Glutamatergic neuron (in vitro differentiated cells): Measurements from ENCODE around the gene COBLL1. TPM values are rescaled to one million over a fixed set of nuclear protein-coding genes. Genes with fewer than 3 reads are reported as not detected.
"Not testable (repeated sequence)": the region's sequence is repeated elsewhere in the genome, so short reads cannot be mapped to it uniquely, and the experiment has no call there.

Experiments
- DNase-seq: peaks from one replicate; pipeline ENCODE4 v3.0.0; 2022
- H3K27ac Mint-ChIP-seq: one replicate; pipeline ENCODE4 v1.8.0; 2020; ENCODE audit warnings: mild to moderate bottlenecking, mixed read lengths, inconsistent platforms; ENCODE audit not compliant: unreplicated experiment
- H3K27me3 Mint-ChIP-seq: one replicate; pipeline ENCODE4 v1.8.0; 2020; ENCODE audit warnings: mild to moderate bottlenecking, moderate library complexity, mixed read lengths, inconsistent platforms; ENCODE audit not compliant: unreplicated experiment
- H3K36me3 Mint-ChIP-seq: one replicate; pipeline ENCODE4 v1.8.0; 2020; ENCODE audit warnings: mild to moderate bottlenecking, mixed read lengths, inconsistent platforms; ENCODE audit not compliant: unreplicated experiment
- H3K4me1 Mint-ChIP-seq: one replicate; pipeline ENCODE4 v1.8.0; 2020; ENCODE audit warnings: mild to moderate bottlenecking, low read depth, mixed read lengths, inconsistent platforms; ENCODE audit not compliant: unreplicated experiment
- H3K4me3 Mint-ChIP-seq: one replicate; pipeline ENCODE4 v1.8.0; 2020; ENCODE audit warnings: mild to moderate bottlenecking, mixed read lengths, inconsistent platforms; ENCODE audit not compliant: unreplicated experiment
- H3K9me3 Mint-ChIP-seq: one replicate; pipeline ENCODE4 v1.8.0; 2020; ENCODE audit warnings: mild to moderate bottlenecking, moderate library complexity, mixed read lengths, inconsistent platforms; ENCODE audit not compliant: unreplicated experiment
- total RNA-seq: library from RNA; stranded (reverse); fragmentation: NEBNext Ultra II Directional; extraction: Animal tissue kit (Norgen Biotek cat#: 25700); gene quantifications from one replicate; pipeline ENCODE4 v1.2.1, GENCODE V29; 2021; ENCODE audit not compliant: unreplicated experiment
- TF ChIP-seq, protein P1 (sequence below): fragments of 200-600 bp; sonication (generic); IDR thresholded peaks from one replicate; pipeline ENCODE4 v1.5.0; 2021; ENCODE audit not compliant: partially characterized antibody, unreplicated experiment

COBLL1 gene
- total RNA-seq, 1 donor from 2014 or later, result 0.91 TPM

DNA sequence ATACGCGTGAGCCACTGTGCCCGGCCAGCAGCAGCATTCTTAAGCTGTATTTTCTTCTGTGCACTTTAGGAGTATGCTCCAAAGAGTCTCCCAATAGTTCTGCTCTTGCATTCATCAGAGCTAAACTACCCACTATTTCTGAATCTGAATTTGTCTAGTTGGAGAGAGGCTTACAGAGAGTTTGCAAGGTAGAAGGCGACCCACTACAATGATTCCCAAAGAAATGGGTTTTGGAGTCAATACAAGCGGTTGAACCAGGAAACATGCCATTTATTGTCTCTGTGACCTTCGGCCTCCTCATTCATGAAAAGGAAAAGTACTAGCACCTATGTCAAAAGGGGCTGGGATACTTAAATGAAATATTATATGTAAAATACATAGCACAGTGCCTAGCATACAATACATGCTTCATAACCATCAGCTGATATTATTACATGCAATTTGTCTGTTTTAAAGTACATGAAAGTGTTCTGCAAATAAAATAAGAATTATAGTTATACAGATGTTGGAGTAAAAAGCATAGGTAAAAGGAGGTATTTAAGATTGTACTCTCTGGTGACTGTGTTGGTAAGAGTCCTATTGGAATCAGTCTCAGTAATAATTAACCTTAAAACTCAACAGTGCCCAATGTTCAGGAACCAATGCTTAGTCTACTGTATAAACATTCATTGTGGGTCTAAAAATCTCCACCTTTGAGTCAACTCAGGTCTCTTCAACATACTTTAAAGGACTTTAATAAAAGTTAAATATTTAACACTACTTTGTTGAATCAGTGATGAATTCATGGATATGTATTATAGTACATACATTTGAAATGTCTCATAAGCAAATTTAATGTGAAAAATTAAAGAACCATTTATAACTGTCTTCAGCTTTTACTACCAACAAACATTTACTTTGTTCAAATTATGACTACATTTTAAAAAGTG, 130.5 kb downstream of the COBLL1 start:
- Mint-ChIP-seq H3K9me3 (no peaks in the 10 kb centered on the region), H3K4me1 (no peaks in the 10 kb centered on the region), H3K27ac (no peak overlapping the region), H3K4me3 (no peak overlapping the region), H3K27me3 (no peaks in the 10 kb centered on the region), H3K36me3 (no peaks in the 10 kb centered on the region)
- DNase-seq, result no peak
- TF ChIP-seq, protein P1, sequence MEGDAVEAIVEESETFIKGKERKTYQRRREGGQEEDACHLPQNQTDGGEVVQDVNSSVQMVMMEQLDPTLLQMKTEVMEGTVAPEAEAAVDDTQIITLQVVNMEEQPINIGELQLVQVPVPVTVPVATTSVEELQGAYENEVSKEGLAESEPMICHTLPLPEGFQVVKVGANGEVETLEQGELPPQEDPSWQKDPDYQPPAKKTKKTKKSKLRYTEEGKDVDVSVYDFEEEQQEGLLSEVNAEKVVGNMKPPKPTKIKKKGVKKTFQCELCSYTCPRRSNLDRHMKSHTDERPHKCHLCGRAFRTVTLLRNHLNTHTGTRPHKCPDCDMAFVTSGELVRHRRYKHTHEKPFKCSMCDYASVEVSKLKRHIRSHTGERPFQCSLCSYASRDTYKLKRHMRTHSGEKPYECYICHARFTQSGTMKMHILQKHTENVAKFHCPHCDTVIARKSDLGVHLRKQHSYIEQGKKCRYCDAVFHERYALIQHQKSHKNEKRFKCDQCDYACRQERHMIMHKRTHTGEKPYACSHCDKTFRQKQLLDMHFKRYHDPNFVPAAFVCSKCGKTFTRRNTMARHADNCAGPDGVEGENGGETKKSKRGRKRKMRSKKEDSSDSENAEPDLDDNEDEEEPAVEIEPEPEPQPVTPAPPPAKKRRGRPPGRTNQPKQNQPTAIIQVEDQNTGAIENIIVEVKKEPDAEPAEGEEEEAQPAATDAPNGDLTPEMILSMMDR, result no peak

DNA sequence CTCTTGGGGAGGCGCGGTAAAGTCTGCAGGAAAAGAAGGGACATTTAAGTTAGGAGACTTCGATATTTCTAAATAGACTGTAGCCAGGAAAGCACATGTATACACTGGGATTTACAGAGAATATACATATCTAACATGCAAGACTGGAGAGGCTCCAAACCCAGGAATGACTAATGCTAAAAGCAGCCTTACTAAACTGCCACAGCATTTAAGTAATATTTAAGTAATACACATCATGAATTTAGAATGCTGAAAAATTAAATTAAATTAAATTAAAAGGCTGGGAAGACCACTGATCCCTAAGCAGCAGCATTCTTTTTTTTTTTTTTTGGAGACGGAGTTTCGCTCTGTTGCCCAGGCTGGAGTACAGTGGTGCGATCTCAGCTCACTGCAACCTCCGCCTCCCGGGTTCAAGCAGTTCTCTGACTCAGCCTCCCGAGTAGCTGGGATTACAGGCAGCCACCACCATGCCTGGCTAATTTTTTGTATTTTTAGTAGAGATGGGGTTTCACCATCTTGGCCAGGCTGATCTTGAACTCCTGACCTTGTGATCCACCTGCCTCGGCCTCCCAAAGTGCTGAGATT, 131.3 kb downstream of the COBLL1 start:
- H3K9me3 Mint-ChIP-seq, H3K4me3 Mint-ChIP-seq, H3K27ac Mint-ChIP-seq, DNase-seq, H3K27me3 Mint-ChIP-seq, H3K4me1 Mint-ChIP-seq, H3K36me3 Mint-ChIP-seq: not testable (repeated sequence)

DNA sequence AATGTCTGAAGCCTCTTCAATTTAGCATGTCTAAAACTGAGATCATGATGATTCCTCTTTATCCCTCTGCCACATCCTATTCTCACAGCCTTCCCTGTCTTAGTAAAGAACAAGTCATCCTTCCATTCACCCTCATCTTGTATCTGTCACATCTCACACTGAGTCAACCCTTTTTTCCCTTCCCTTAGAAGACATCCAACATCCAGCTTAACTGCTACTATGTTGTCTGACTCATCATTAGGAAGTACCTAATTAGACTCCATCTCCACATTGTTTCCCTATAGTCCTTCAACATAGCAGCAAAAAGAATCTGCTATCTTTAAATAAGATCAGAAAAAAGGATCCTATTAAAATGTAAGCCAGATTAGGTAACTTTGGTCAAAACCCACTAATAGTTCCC, 135.1 kb downstream of the COBLL1 start:
- H3K9me3 Mint-ChIP-seq, result no peaks in the 10 kb centered on the region
- H3K27ac Mint-ChIP-seq, result no peak overlapping the region
- TF ChIP-seq, protein P1, result no peak
- no peak for DNase-seq
- no peaks in the 10 kb centered on the region for H3K27me3 Mint-ChIP-seq
- H3K4me3 Mint-ChIP-seq, result no peak overlapping the region
- H3K36me3 Mint-ChIP-seq, result no peaks in the 10 kb centered on the region
- no peaks in the 10 kb centered on the region for H3K4me1 Mint-ChIP-seq

DNA sequence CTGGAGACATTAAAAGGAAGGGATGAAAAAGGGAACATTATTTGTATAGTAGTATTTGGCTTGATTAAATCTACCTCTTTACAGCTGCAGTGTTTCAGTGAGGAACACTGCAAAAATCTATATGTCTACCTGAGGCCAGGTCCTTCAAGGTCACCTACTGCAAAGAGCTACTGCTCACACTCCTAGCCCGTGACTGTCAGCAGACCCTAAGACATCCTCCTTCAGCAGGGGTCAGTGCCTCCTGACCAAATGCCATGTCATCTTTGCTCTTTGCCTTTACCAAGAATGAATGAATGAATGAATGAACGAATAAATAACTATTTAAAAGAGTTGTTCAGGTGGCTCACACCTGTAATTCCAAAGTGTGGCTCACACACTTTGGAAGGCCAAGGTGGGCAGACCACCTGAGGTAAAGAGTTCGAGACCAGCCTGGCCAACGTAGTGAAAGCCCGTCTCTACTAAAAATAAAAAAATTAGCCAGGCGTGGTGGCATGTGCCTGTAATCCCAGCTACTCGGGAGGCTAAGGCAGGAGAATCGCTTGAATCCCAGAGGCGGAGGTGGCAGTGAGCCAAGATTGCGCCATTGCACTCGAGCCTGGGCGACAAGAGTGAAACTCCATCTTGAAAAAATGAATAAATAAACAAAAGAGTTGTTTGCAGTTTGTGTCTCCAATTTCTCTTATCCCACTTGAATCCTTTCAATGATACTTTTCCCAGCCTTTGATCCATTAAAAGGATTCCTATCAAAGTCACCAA, 136.0 kb downstream of the COBLL1 start:
- Mint-ChIP-seq H3K4me1 (no peaks in the 10 kb centered on the region), H3K9me3 (no peaks in the 10 kb centered on the region), H3K27ac (no peak overlapping the region), H3K4me3 (no peak overlapping the region), H3K36me3 (no peaks in the 10 kb centered on the region), H3K27me3 (no peaks in the 10 kb centered on the region)
- TF ChIP-seq, protein P1, result no peak
- no peak for DNase-seq

DNA sequence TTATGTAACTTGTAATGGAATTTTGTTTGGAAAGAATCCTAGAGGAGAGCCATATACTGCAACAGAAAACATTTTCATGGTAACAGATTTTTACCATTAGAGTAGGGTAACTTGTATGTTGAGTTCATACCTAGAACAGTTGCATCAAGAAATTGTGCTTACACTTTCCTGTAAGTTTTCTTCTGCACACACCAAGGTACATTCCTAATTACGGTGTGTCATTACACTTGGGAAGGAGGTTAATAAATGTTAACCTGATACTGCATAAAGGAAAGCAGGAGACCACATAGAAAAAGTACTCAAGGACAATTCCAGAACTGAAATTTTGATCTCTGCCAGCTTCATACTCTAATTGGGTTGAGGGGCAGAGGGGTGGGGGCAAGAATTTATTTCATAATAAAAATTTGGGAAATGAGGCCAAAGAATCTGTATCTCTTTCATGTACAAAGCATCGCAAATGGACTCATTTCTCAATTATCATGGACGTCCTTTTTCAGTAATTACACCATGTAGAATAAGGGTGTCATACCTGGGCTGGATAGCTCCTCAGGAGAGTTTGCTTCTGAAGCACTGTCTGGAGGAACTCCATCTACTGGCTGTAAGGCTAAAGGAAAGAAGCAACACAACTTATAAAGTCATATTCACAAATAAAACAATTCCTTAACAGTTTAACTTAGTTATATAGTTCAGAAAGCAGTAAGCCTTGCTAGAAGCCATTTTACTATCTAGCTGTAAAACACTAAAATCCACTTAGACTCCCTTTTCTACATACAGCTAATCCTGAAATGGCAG, 137.5 kb downstream of the COBLL1 start:
- DNase-seq, result no peak
- H3K27me3 Mint-ChIP-seq, result no peaks in the 10 kb centered on the region

More for the DNA sequence above, 137.5 kb downstream of the COBLL1 start:
- Mint-ChIP-seq H3K4me3 (no peak overlapping the region), H3K27ac (no peak overlapping the region), H3K9me3 (no peaks in the 10 kb centered on the region), H3K36me3 (no peaks in the 10 kb centered on the region), H3K4me1 (no peaks in the 10 kb centered on the region)
- TF ChIP-seq, protein P1, result no peak
